H1 (cell line): ENCODE data around the gene CNST. TPM values are rescaled to one million over a fixed set of nuclear protein-coding genes. Genes with fewer than 3 reads are reported as not detected.

Source experiments
- CTCF ChIA-PET: fragments of 300-600 bp; sonication (Branson Sonifier 250); formaldehyde crosslinking; loops from one replicate; lab custom pipeline; 2021; ENCODE audit not compliant: partially characterized antibody; lab: Charles Lee
- POLR2A ChIA-PET: fragments of 300-600 bp; sonication (Branson Sonifier 250); formaldehyde crosslinking; loops from one replicate; lab custom pipeline; 2021; ENCODE audit warnings: inconsistent platforms; ENCODE audit not compliant: partially characterized antibody; lab: Charles Lee
- DNase-seq, 2 experiments: peaks; one replicate each; pipeline versions ENCODE4 v3.0.0 to v3.0.0-alpha.2; 2010 to 2022; ENCODE audit warnings: low spot score in 2 of 2, low read depth in 1 of 2, mixed read lengths in 1 of 2
- FAIRE-seq: peaks from 2 replicates; lab custom pipeline; 2011; peaks lifted over from hg19 to GRCh38; lab: Jason Lieb, UNC
- H2AFZ ChIP-seq: 2 replicates; pipeline ENCODE4 v1.8.1; 2012; ENCODE audit warnings: low read length, inconsistent platforms
- H2AK5ac ChIP-seq: 2 replicates; pipeline ENCODE4 v1.6.1; 2013; ENCODE audit warnings: low read depth, low read length
- H2BK120ac ChIP-seq: replicated peaks from 2 replicates; pipeline ENCODE3; 2013; ENCODE audit warnings: low read depth, low read length, inconsistent platforms
- H2BK12ac ChIP-seq: 2 replicates; pipeline ENCODE4 v1.6.1; 2013; ENCODE audit warnings: low read depth, low read length
- H2BK15ac ChIP-seq: 2 replicates; pipeline ENCODE4 v1.6.1; 2013; ENCODE audit warnings: low read length
- H2BK20ac ChIP-seq: 2 replicates; pipeline ENCODE4 v1.6.1; 2013; ENCODE audit warnings: low read length
- H2BK5ac ChIP-seq: 2 replicates; pipeline ENCODE4 v1.6.1; 2013; ENCODE audit warnings: low read depth, low read length
- H3K14ac ChIP-seq: 2 replicates; pipeline ENCODE4 v1.6.1; 2013; ENCODE audit warnings: inconsistent platforms; ENCODE audit not compliant: insufficient read length
- H3K18ac ChIP-seq: 2 replicates; pipeline ENCODE4 v1.6.1; 2013; ENCODE audit warnings: low read length; ENCODE audit errors: extremely low read depth
- H3K23ac ChIP-seq: 2 replicates; pipeline ENCODE4 v1.6.1; 2013; ENCODE audit warnings: inconsistent platforms; ENCODE audit not compliant: insufficient read length
- H3K23me2 ChIP-seq: 2 replicates; pipeline ENCODE4 v1.6.1; 2013; ENCODE audit warnings: low read depth, low read length
- H3K27ac ChIP-seq: 2 replicates; pipeline ENCODE4 v1.6.1; 2011; ENCODE audit warnings: low read depth, low read length, inconsistent platforms
- H3K27me3 ChIP-seq, 4 experiments: replicated peaks in 1 of 4; 1 replicate in 1 of 4; 2 replicates in 3 of 4; pipeline versions ENCODE4 v1.6.1 to v1.8.1; 2011 to 2013; ENCODE audit warnings: low read length in 3 of 4, mild to moderate bottlenecking in 3 of 4, inconsistent platforms in 2 of 4, mixed read lengths in 2 of 4, moderate library complexity in 1 of 4; ENCODE audit not compliant: control insufficient read depth in 3 of 4, insufficient read depth in 3 of 4; ENCODE audit errors: extremely low read depth in 1 of 4
- H3K36me3 ChIP-seq, 4 experiments: 2 replicates each; pipeline versions ENCODE4 v1.6.1 to v1.8.1; 2011 to 2013; ENCODE audit warnings: mild to moderate bottlenecking in 4 of 4, low read length in 3 of 4, moderate library complexity in 2 of 4, control low read depth in 1 of 4, inconsistent platforms in 1 of 4; ENCODE audit not compliant: insufficient read depth in 4 of 4, control insufficient read depth in 2 of 4
- H3K4ac ChIP-seq: replicated peaks from 2 replicates; pipeline ENCODE3; 2013; ENCODE audit warnings: low read length, low read depth, mixed read lengths, inconsistent platforms; ENCODE audit not compliant: insufficient read length
- H3K4me1 ChIP-seq, 4 experiments: replicated peaks in 1 of 4; 1 replicate in 1 of 4; 2 replicates in 3 of 4; pipeline versions ENCODE4 v1.6.1 to v1.8.1; 2011 to 2013; ENCODE audit warnings: low read length in 3 of 4, inconsistent platforms in 2 of 4, mixed read lengths in 1 of 4; ENCODE audit not compliant: insufficient read depth in 4 of 4, control insufficient read depth in 3 of 4
- H3K4me2 ChIP-seq, 2 experiments: 2 replicates each; pipeline versions ENCODE4 v1.6.1 to v1.8.1; 2011 to 2013; ENCODE audit warnings: low read depth in 2 of 2, low read length in 2 of 2, control low read depth in 1 of 2, inconsistent platforms in 1 of 2, mild to moderate bottlenecking in 1 of 2; ENCODE audit not compliant: insufficient read depth in 1 of 2
- H3K4me3 ChIP-seq, 4 experiments: fragments of 200-600, 300-600 bp in 1 of 4; sonication (generic), shearing (Covaris generic), sonication (Bioruptor Twin) in 1 of 4; 2 replicates each; pipeline versions ENCODE4 v1.5.1 to v1.8.1; 2011 to 2016; ENCODE audit warnings: low read length in 4 of 4, low read depth in 3 of 4, control low read depth in 2 of 4, inconsistent platforms in 2 of 4, mild to moderate bottlenecking in 2 of 4, mixed read lengths in 1 of 4, moderate library complexity in 1 of 4; ENCODE audit not compliant: insufficient read depth in 2 of 4; ENCODE audit errors: extremely low read depth in 1 of 4
- H3K56ac ChIP-seq: replicated peaks from 2 replicates; pipeline ENCODE3; 2013; ENCODE audit warnings: low read depth, mild to moderate bottlenecking, mixed read lengths, low read length, inconsistent platforms; ENCODE audit not compliant: insufficient read length
- H3K79me1 ChIP-seq: 2 replicates; pipeline ENCODE4 v1.6.1; 2013; ENCODE audit warnings: low read depth, low read length, control low read depth
- H3K79me2 ChIP-seq, 2 experiments: 2 replicates each; pipeline versions ENCODE4 v1.6.1 to v1.8.1; 2012 to 2013; ENCODE audit warnings: low read length in 2 of 2, mild to moderate bottlenecking in 2 of 2, inconsistent platforms in 1 of 2; ENCODE audit not compliant: insufficient read depth in 2 of 2, control insufficient read depth in 1 of 2
- H3K9ac ChIP-seq, 4 experiments: replicated peaks in 1 of 4; 1 replicate in 1 of 4; 2 replicates in 3 of 4; pipeline versions ENCODE4 v1.6.1 to v1.8.1; 2011 to 2013; ENCODE audit warnings: low read depth in 3 of 4, low read length in 3 of 4, control low read depth in 2 of 4, mild to moderate bottlenecking in 2 of 4, moderate library complexity in 2 of 4, inconsistent platforms in 1 of 4; ENCODE audit errors: extremely low read depth in 1 of 4
- H3K9me3 ChIP-seq, 2 experiments: 2 replicates each; pipeline versions ENCODE4 v1.6.1 to v1.8.1; 2012 to 2013; ENCODE audit warnings: mild to moderate bottlenecking in 2 of 2, moderate library complexity in 2 of 2, control low read depth in 1 of 2, inconsistent platforms in 1 of 2, low read depth in 1 of 2, low read length in 1 of 2, mixed read lengths in 1 of 2; ENCODE audit not compliant: insufficient read depth in 2 of 2
- H4K20me1 ChIP-seq, 2 experiments: replicated peaks in 1 of 2; 2 replicates each; pipeline versions ENCODE3 to v1.8.1; 2011 to 2013; ENCODE audit warnings: inconsistent platforms in 2 of 2, low read length in 2 of 2, mild to moderate bottlenecking in 1 of 2; ENCODE audit not compliant: insufficient read depth in 2 of 2, control insufficient read depth in 1 of 2
- H4K5ac ChIP-seq: 2 replicates; pipeline ENCODE4 v1.6.1; 2013; ENCODE audit warnings: low read length, low read depth, mixed read lengths, inconsistent platforms; ENCODE audit not compliant: insufficient read length
- H4K8ac ChIP-seq: 2 replicates; pipeline ENCODE4 v1.8.0; 2013; ENCODE audit warnings: mild to moderate bottlenecking, moderate library complexity, low read length, inconsistent platforms; ENCODE audit not compliant: insufficient read depth; ENCODE audit errors: extremely low read depth
- H4K91ac ChIP-seq: replicated peaks from 2 replicates; pipeline ENCODE3; 2013; ENCODE audit warnings: low read length, mixed read lengths, inconsistent platforms; ENCODE audit not compliant: insufficient read length
- EGR1 ChIP-seq: IDR thresholded peaks from 2 replicates; pipeline ENCODE4 v1.6.1; 2011; ENCODE audit warnings: low read depth, low read length, borderline replicate concordance
- WGBS, 2 experiments: shearing (Covaris generic) in 1 of 2; methylation state at CpG; one replicate each; pipeline versions ENCODE4 v1.1.6 to v1.1.7; 2013 to 2015; ENCODE audit warnings: low lambda C conversion rate in 2 of 2, mixed read lengths in 2 of 2, inconsistent platforms in 1 of 2, low coverage in 1 of 2, missing lambda C conversion rate in 1 of 2; ENCODE audit not compliant: insufficient replicate concordance in 2 of 2, insufficient coverage in 1 of 2, insufficient read length in 1 of 2; ENCODE audit errors: extremely low coverage in 1 of 2, missing lambda C conversion rate in 1 of 2; 5-methylcytosine and 5-hydroxymethylcytosine counted together
- polyA plus RNA-seq, 7 experiments: library from polyadenylated mRNA; depleted of rRNA in 3 of 7; stranded (reverse) in 5 of 7; unstranded in 2 of 7; fragments of >200 nt in 5 of 7; fragments of 200-250 nt in 2 of 7; gene quantifications; 1 replicate in 5 of 7; 2 replicates in 1 of 7; 4 replicates in 1 of 7; pipeline versions ENCODE4 v1.2.1 to v1.2.3, GENCODE V29; 2011 to 2013; ENCODE audit warnings: missing spikeins in 2 of 7, mixed read lengths in 2 of 7
- total RNA-seq: library from RNA; stranded (reverse); fragmentation: NEBNext Ultra II Directional; extraction: Animal tissue kit (Norgen Biotek cat#: 25700); gene quantifications from 2 replicates; pipeline ENCODE4 v1.2.1, GENCODE V29; 2021
- TF ChIP-seq, protein P1 (sequence below), 3 experiments: IDR thresholded peaks; 1 replicate in 2 of 3; 2 replicates in 1 of 3; pipeline versions ENCODE4 v1.5.1 to v1.6.1; 2011; ENCODE audit warnings: low read length in 3 of 3, mild to moderate bottlenecking in 3 of 3, inconsistent platforms in 2 of 3, low read depth in 1 of 3, moderate library complexity in 1 of 3; ENCODE audit not compliant: insufficient read depth in 1 of 3; ENCODE audit errors: control extremely low read depth in 1 of 3

CNST gene
- total and polyA plus RNA-seq, 2 of the 8 experiments (the other 6 are each of a cell fraction or from before 2014, with no cell fraction given), result 5.3 to 21.3 TPM

DNA sequence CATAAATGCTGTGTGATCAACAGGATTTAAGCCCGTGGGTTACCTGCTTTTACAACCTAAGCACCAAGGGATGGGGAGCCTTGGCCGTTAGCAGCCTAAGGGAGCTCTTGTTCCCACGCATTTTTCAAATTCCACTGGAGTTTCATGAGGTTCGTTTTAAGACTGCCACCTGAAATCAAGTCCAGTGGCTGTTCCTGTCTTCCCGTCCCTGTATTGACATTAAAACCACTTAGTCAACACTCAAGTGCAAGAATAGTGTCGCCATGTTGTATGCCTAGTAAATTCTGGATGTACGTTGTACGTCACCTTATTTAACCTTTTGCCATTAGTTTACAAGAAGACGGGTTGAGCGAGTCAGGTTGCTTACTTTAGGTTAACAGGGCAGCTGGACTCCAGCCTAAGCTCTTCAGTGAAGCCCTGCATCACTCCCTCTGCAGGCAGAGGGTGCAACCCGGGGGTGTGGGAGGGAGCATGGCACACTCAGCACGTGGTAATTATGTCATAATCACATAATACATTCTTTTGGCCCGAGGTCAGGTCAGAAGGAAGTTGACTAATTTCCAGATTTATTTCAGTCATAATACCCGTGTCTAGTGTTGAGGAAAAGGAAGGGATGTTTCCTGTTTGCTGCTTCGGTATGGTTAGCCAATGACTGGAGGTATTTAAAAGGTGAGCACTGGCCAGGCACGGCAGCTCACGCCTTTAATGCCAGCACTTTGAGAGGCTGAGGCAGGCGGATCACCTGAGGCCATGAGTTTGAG is 42.5 kb downstream of the CNST start:
- H3K23me2 ChIP-seq, result no peaks in the 10 kb centered on the region
- peaks cover 0 to 4% of the 10 kb centered on the region in 2 experiments; a peak in 1 of 4 replicates for H3K79me2 ChIP-seq
- no peak overlapping the region for H2BK5ac ChIP-seq
- H2AK5ac ChIP-seq, result no peak overlapping the region; the same call in 1 of the 2 replicates
- no peaks in the 10 kb centered on the region for H3K27me3 ChIP-seq
- no peak overlapping the region for H3K4ac ChIP-seq
- H2BK15ac ChIP-seq, result no peak overlapping the region
- no peak for FAIRE-seq
- no peaks in the 10 kb centered on the region for H3K9me3 ChIP-seq
- H3K79me1 ChIP-seq, result peaks cover 4% of the 10 kb centered on the region; the same call in 1 of the 2 replicates
- H3K4me1 ChIP-seq, result peaks cover 0 to 6% (median 1%) of the 10 kb centered on the region in 4 experiments; a peak in 5 of 7 replicates
- no peak overlapping the region for H4K5ac ChIP-seq
- no peak overlapping the region for H3K56ac ChIP-seq
- CTCF ChIA-PET, result interaction anchor here (0.7 to 1.6 kb wide), 3 partner anchors 9 to 15 kb away, joined by 3 to 4 read pairs (median 4); no protein-coding TSS in a partner anchor
- H2AFZ ChIP-seq, result no peak overlapping the region
- no peak overlapping the region for H4K8ac ChIP-seq
- H2BK20ac ChIP-seq, result no peak overlapping the region
- no peak overlapping the region for H3K23ac ChIP-seq
- no peaks in the 10 kb centered on the region for H4K20me1 ChIP-seq
- POLR2A ChIA-PET, result interaction anchor here (0.6 to 1.6 kb wide), 2 partner anchors 43 to 1388 kb away, joined by 3 to 7 read pairs; partner anchors contain the start of genes CNST and TFB2M
- H2BK12ac ChIP-seq, result no peak overlapping the region
- H3K4me2 ChIP-seq, result peak overlapping the region in 1 of 2 experiments; percentile 21; a peak in 1 of 4 replicates
- no peak for DNase-seq
- H4K91ac ChIP-seq, result no peak overlapping the region
- no peak overlapping the region for H2BK120ac ChIP-seq
- WGBS, 2 experiments, result 81% methylated on average over 18 of the region's 18 CpGs; no CpG with 5 or more reads in 1 of the 2 experiments
- no peak overlapping the region; a peak in 1 of 7 replicates for H3K9ac ChIP-seq
- no peak overlapping the region for H3K18ac ChIP-seq
- 0 out of 2 replicates have a peak overlapping the region, but pooled peaks have one; percentile 2 for H3K27ac ChIP-seq
- H3K4me3 ChIP-seq, result no peak overlapping the region
- no peak overlapping the region for H3K14ac ChIP-seq
- H3K36me3 ChIP-seq, result no peaks in the 10 kb centered on the region
- TF ChIP-seq, protein P1, sequence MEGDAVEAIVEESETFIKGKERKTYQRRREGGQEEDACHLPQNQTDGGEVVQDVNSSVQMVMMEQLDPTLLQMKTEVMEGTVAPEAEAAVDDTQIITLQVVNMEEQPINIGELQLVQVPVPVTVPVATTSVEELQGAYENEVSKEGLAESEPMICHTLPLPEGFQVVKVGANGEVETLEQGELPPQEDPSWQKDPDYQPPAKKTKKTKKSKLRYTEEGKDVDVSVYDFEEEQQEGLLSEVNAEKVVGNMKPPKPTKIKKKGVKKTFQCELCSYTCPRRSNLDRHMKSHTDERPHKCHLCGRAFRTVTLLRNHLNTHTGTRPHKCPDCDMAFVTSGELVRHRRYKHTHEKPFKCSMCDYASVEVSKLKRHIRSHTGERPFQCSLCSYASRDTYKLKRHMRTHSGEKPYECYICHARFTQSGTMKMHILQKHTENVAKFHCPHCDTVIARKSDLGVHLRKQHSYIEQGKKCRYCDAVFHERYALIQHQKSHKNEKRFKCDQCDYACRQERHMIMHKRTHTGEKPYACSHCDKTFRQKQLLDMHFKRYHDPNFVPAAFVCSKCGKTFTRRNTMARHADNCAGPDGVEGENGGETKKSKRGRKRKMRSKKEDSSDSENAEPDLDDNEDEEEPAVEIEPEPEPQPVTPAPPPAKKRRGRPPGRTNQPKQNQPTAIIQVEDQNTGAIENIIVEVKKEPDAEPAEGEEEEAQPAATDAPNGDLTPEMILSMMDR (IDR thresholded peaks at IDR 0.05; ENCODE audit: control extremely low read depth in 1 of 3, insufficient read depth in 1 of 3, low read depth in 1 of 3, low read length in 3 of 3), result peak in 1 of 3 experiments; percentile 9; a peak in 1 of 4 replicates
- TF ChIP-seq EGR1, result no peak
